DND-41 (cell line): ENCODE results near the gene FSD2.

Experiments
- ATAC-seq: fragments of 200-7000 bp; cut with Tn5 transposase; 3 replicates; pipeline ENCODE4 v1.9.1; 2021; ENCODE audit warnings: low read depth; ENCODE audit not compliant: insufficient read depth
- DNase-seq: peaks from one replicate; pipeline ENCODE4 v3.0.0-alpha.2; 2020
- H2AFZ ChIP-seq: 2 replicates; pipeline ENCODE4 v1.6.0; 2012; ENCODE audit warnings: low read depth, low read length
- H3K27ac ChIP-seq: 2 replicates; pipeline ENCODE4 v1.5.1; 2012; ENCODE audit warnings: low read length, inconsistent platforms
- H3K27me3 ChIP-seq: fragments of 200-600 bp; sonication (generic); 2 replicates; pipeline ENCODE4 v1.6.0; 2012; ENCODE audit warnings: low read length, mild to moderate bottlenecking, inconsistent platforms; ENCODE audit not compliant: insufficient read depth, poor library complexity
- H3K36me3 ChIP-seq: 2 replicates; pipeline ENCODE4 v1.5.1; 2012; ENCODE audit warnings: low read length, inconsistent platforms; ENCODE audit not compliant: insufficient read depth
- H3K4me1 ChIP-seq: 2 replicates; pipeline ENCODE4 v1.5.1; 2012; ENCODE audit warnings: mild to moderate bottlenecking, low read length; ENCODE audit not compliant: insufficient read depth
- H3K4me2 ChIP-seq: 2 replicates; pipeline ENCODE4 v1.6.0; 2012; ENCODE audit warnings: mild to moderate bottlenecking, moderate library complexity, low read length, inconsistent platforms; ENCODE audit not compliant: insufficient read depth
- H3K4me3 ChIP-seq, 2 experiments: fragments of 200-600 bp in 1 of 2; shearing (Covaris generic) in 1 of 2; 2 replicates each; pipeline ENCODE4 v1.5.1; 2012 to 2016; ENCODE audit warnings: inconsistent platforms in 2 of 2, low read length in 2 of 2, mild to moderate bottlenecking in 2 of 2, low read depth in 1 of 2, moderate library complexity in 1 of 2
- H3K79me2 ChIP-seq: 2 replicates; pipeline ENCODE4 v1.6.0; 2012; ENCODE audit warnings: low read length, inconsistent platforms; ENCODE audit not compliant: insufficient read depth
- H3K9ac ChIP-seq: 2 replicates; pipeline ENCODE4 v1.6.0; 2012; ENCODE audit warnings: low read depth, mild to moderate bottlenecking, inconsistent platforms, low read length, moderate library complexity
- H3K9me3 ChIP-seq: 2 replicates; pipeline ENCODE4 v1.5.1; 2012; ENCODE audit warnings: low read length, moderate library complexity, mild to moderate bottlenecking, inconsistent platforms; ENCODE audit not compliant: insufficient read depth, severe bottlenecking
- H4K20me1 ChIP-seq: 2 replicates; pipeline ENCODE4 v1.6.0; 2012; ENCODE audit warnings: low read length; ENCODE audit not compliant: insufficient read depth
- EZH2 ChIP-seq: IDR thresholded peaks from 3 replicates; pipeline ENCODE4 v1.6.1; 2012; ENCODE audit warnings: borderline replicate concordance, low read depth, mild to moderate bottlenecking, moderate library complexity, low read length, inconsistent platforms; ENCODE audit not compliant: severe bottlenecking
- TF ChIP-seq, protein P1 (sequence below): IDR thresholded peaks from 2 replicates; pipeline ENCODE4 v1.5.1; 2012; ENCODE audit warnings: borderline replicate concordance, low read length, moderate library complexity, mild to moderate bottlenecking; ENCODE audit not compliant: poor library complexity, severe bottlenecking; ENCODE audit errors: extremely low read depth

Gene FSD2

DNA sequence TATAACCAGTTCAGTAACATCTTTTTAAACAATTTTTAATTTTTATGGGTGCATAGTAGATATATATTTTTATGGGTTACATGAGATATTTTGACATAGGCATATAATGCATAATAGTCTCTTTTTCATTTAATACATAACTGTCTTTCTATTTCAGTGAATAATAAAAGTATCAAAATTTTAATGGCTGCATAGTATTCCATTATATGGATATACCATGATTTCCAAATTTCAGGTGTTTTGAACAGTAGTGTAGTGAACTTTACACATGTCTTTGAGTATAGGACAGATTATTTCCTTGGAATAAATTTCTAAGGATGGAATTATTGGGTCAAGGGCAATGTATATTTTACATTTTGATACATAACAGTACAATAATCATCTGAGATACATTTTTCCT, 14.3 kb upstream of the FSD2 start:
- Histone ChIP-seq H3K27me3 (no peaks in the 10 kb centered on the region), H4K20me1 (no peaks in the 10 kb centered on the region), H3K4me3 (no peak overlapping the region), H3K4me2 (no peak overlapping the region), H3K79me2 (peaks cover 10% of the 10 kb centered on the region), H3K9me3 (no peaks in the 10 kb centered on the region), H3K36me3 (peaks cover 59% of the 10 kb centered on the region), H2AFZ (no peak overlapping the region), H3K27ac (no peak overlapping the region), H3K9ac (no peak overlapping the region), H3K4me1 (no peaks in the 10 kb centered on the region)
- ATAC-seq, result no peak
- TF ChIP-seq, protein P1, sequence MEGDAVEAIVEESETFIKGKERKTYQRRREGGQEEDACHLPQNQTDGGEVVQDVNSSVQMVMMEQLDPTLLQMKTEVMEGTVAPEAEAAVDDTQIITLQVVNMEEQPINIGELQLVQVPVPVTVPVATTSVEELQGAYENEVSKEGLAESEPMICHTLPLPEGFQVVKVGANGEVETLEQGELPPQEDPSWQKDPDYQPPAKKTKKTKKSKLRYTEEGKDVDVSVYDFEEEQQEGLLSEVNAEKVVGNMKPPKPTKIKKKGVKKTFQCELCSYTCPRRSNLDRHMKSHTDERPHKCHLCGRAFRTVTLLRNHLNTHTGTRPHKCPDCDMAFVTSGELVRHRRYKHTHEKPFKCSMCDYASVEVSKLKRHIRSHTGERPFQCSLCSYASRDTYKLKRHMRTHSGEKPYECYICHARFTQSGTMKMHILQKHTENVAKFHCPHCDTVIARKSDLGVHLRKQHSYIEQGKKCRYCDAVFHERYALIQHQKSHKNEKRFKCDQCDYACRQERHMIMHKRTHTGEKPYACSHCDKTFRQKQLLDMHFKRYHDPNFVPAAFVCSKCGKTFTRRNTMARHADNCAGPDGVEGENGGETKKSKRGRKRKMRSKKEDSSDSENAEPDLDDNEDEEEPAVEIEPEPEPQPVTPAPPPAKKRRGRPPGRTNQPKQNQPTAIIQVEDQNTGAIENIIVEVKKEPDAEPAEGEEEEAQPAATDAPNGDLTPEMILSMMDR, result no peak
- no peak for TF ChIP-seq EZH2
- no peak for DNase-seq

DNA sequence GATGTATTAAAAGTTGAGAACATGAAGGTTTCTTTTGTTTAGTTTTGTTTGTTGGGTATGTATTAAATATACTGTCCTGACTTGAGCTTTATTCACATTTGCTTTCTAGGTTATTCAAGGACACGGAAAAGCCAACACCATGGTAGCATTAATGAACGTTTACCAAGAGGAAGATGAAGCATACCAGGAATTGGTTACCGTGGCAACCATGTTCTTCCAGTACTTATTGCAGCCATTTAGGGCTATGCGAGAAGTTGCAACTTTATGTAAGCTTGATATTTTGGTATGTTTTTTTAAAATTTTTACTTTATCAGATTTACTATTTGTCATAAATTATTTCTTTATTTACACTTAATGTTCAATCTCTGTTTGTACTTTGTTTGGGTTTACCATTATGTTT, 7.1 kb upstream of the FSD2 start:
- Histone ChIP-seq H3K27me3 (no peaks in the 10 kb centered on the region), H3K4me3 (no peak overlapping the region), H3K4me1 (peaks cover 26% of the 10 kb centered on the region), H3K9me3 (no peaks in the 10 kb centered on the region), H3K4me2 (no peak overlapping the region), H3K36me3 (peaks cover 49% of the 10 kb centered on the region), H2AFZ (no peak overlapping the region), H3K79me2 (peaks cover 56% of the 10 kb centered on the region), H4K20me1 (peaks cover 15% of the 10 kb centered on the region; the same call in 1 of the 2 replicates), H3K27ac (no peak overlapping the region), H3K9ac (no peak overlapping the region)
- DNase-seq (no peak), ATAC-seq (no peak)
- TF ChIP-seq, protein P1, result no peak
- TF ChIP-seq EZH2, result no peak

DNA sequence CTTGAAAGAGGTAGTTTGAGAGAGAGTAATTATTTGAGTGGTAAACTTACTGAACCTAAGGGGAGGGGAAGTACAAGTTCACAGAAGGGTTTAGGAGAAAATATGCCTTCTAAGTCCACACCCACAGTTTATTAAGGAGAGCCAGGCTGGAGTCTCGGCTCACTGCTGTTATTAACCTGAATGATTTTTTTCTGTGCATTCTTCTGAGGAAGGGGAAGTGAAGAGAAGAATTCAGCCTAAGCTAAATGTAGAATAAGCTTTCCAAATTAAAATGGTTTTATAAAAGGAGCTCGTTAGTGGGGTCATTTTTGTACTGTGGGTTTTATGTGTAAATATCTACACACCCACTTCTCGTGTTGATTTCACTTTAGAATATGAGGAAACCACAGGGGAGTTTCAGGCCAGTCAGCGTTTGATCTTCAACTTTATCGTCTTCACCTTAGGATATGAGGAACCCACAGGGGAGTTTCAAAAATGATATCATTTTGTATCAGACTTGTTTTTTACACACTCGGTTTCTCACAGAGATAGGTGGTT, 5.1 kb upstream of the FSD2 start:
- H3K4me2 ChIP-seq, result peak overlapping the region; percentile 66
- H3K4me1 ChIP-seq, result peaks cover 26% of the 10 kb centered on the region
- no peak for ATAC-seq
- peak; percentile 22 for DNase-seq
- peak overlapping the region; percentile 95 for H3K4me3 ChIP-seq
- H3K9ac ChIP-seq, result peak overlapping the region; percentile 95
- no peaks in the 10 kb centered on the region for H3K27me3 ChIP-seq
- no peak for TF ChIP-seq EZH2
- H3K36me3 ChIP-seq, result peaks cover 30% of the 10 kb centered on the region
- H4K20me1 ChIP-seq, result peaks cover 15% of the 10 kb centered on the region; the same call in 1 of the 2 replicates
- 0 out of 2 replicates have a peak overlapping the region, but pooled peaks have one; percentile 14 for H2AFZ ChIP-seq
- H3K79me2 ChIP-seq, result peaks cover 55% of the 10 kb centered on the region
- no peaks in the 10 kb centered on the region for H3K9me3 ChIP-seq
- peak overlapping the region; percentile 90 for H3K27ac ChIP-seq

DNA sequence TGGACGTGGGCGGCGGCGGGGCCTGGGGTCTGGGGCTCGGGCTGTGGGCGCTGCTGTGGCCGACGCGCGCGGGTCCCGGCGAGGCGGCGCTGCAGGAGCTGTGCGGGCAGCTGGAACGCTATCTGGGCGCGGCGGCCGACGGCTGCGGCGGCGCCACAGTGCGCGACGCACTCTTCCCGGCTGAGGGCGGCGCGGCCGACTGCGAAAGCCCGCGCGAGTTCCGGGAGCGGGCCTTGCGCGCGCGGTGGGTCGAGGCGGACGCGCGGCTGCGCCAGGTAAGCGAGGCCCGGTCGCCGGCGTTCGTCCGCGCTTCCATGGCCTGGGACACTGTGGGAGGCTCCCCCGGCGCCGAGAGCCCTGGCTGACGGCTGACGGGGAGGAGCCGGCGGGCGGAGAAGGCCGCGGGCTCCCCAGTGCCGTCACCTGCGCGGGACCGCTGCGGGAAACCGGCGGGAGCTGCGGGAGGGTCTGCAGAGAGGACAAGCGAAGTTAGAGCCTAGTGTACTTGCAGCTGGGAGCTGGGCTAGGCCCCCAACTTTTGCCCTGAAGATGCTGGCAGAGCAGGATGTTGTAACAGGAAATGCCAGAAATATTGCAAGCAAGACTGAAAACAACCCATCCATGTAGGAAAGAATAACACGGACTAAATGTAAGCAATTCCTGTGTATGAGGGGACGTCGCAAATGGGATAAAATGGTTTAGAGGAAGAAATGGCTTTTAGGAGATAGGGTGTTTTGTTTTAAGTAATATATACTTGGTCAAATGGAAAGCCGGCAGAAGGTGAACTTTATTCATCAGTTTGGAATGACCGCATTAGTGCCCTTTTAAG, 4.4 kb upstream of the FSD2 start:
- DNase-seq (peak; percentile 37), ATAC-seq (peak; percentile 27)
- H3K4me3 ChIP-seq, result peak overlapping the region; percentile 95
- peaks cover 26% of the 10 kb centered on the region for H3K4me1 ChIP-seq
- TF ChIP-seq, protein P1, result no peak
- no peak for TF ChIP-seq EZH2
- H3K9ac ChIP-seq, result peak overlapping the region; percentile 95
- peak overlapping the region; percentile 88 for H2AFZ ChIP-seq
- H3K4me2 ChIP-seq, result peak overlapping the region; percentile 66
- H3K27me3 ChIP-seq, result no peaks in the 10 kb centered on the region
- H3K9me3 ChIP-seq, result no peaks in the 10 kb centered on the region
- peaks cover 48% of the 10 kb centered on the region for H3K79me2 ChIP-seq
- H4K20me1 ChIP-seq, result peaks cover 15% of the 10 kb centered on the region; the same call in 1 of the 2 replicates
- H3K27ac ChIP-seq, result peak overlapping the region; percentile 90
- peaks cover 24% of the 10 kb centered on the region for H3K36me3 ChIP-seq
